ENCODE data around the gene UBAP2.
"Not testable (repeated sequence)": the region's sequence is repeated elsewhere in the genome, so short reads cannot be mapped to it uniquely, and the experiment has no call there.

The UBAP2 gene

GRCh38 chr9:34025811-34026210 is 22.9 kb downstream of the UBAP2 start:
- Histone ChIP-seq H3K4me3 (ENCODE audit: low read depth, low read length, poor library complexity, severe bottlenecking) (no peak overlapping the region), H3K36me3 (ENCODE audit: insufficient read depth, low read length) (peaks cover 23% of the 10 kb centered on the region), H3K4me2 (ENCODE audit: low read length) (no peak overlapping the region), H3K9me2 (ENCODE audit: low read depth, low read length) (no peaks in the 10 kb centered on the region), H2AFZ (ENCODE audit: low read length) (no peak overlapping the region), H3F3A (ENCODE audit: insufficient read depth, low read length) (no peaks in the 10 kb centered on the region), H4K20me1 (ENCODE audit: insufficient read depth, low read length) (no peaks in the 10 kb centered on the region), H3K27me3 (ENCODE audit: insufficient read depth, low read length) (no peaks in the 10 kb centered on the region), H3K9ac (ENCODE audit: low read length) (no peak overlapping the region), H3K4me1 (ENCODE audit: insufficient read depth, low read length, severe bottlenecking) (no peaks in the 10 kb centered on the region), H3K9me3 (ENCODE audit: low read length) (no peaks in the 10 kb centered on the region), H3K27ac (ENCODE audit: low read depth, low read length, poor library complexity, severe bottlenecking) (no peak overlapping the region), H3K79me2 (ENCODE audit: insufficient read depth, low read length) (peaks cover 87% of the 10 kb centered on the region)
- no peak for TF ChIP-seq CTCF (IDR thresholded peaks at IDR 0.05; ENCODE audit: low read length)
- TF ChIP-seq EZH2 (IDR thresholded peaks at IDR 0.05; ENCODE audit: borderline replicate concordance, low read length), result no peak

DNA sequence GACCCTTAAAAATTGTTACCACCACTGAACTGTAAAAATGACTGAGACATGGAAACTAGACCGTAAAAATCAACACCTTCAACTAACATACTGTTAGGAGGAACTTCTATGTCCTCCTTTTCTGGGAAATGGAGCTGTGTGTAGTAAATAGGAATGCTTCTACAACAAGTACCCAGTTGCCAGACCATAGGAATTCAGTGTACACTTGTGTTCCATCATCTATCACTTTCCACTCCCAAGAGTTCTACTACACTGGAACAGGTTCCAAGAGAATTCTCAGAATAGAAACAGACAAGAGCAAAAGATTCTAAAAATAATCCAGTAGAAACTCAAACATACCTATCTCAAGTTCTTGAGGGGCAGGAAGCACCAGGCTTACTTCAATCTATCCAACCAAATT is 23.6 kb downstream of the UBAP2 start:
- H3K4me1 ChIP-seq (ENCODE audit: insufficient read depth, low read length, severe bottlenecking), result no peaks in the 10 kb centered on the region
- no peak overlapping the region for H3K9ac ChIP-seq (ENCODE audit: low read length)
- H3K27ac ChIP-seq (ENCODE audit: low read depth, low read length, poor library complexity, severe bottlenecking), result no peak overlapping the region
- H3K27me3 ChIP-seq (ENCODE audit: insufficient read depth, low read length), result no peaks in the 10 kb centered on the region
- peaks cover 89% of the 10 kb centered on the region for H3K79me2 ChIP-seq (ENCODE audit: insufficient read depth, low read length)
- no peaks in the 10 kb centered on the region for H3K9me2 ChIP-seq (ENCODE audit: low read depth, low read length)
- H3K4me2 ChIP-seq (ENCODE audit: low read length), result no peak overlapping the region
- H3K9me3 ChIP-seq (ENCODE audit: low read length), result no peaks in the 10 kb centered on the region
- H3K36me3 ChIP-seq (ENCODE audit: insufficient read depth, low read length), result peaks cover 23% of the 10 kb centered on the region
- no peak for TF ChIP-seq CTCF (IDR thresholded peaks at IDR 0.05; ENCODE audit: low read length)
- no peak for TF ChIP-seq EZH2 (IDR thresholded peaks at IDR 0.05; ENCODE audit: borderline replicate concordance, low read length)
- no peaks in the 10 kb centered on the region for H4K20me1 ChIP-seq (ENCODE audit: insufficient read depth, low read length)
- H3K4me3 ChIP-seq (ENCODE audit: low read depth, low read length, poor library complexity, severe bottlenecking), result no peak overlapping the region
- H3F3A ChIP-seq (ENCODE audit: insufficient read depth, low read length), result no peaks in the 10 kb centered on the region
- H2AFZ ChIP-seq (ENCODE audit: low read length), result no peak overlapping the region

- H3F3A ChIP-seq (ENCODE audit: insufficient read depth, low read length); H3K4me1 ChIP-seq (ENCODE audit: insufficient read depth, low read length, severe bottlenecking); H3K9me2 ChIP-seq (ENCODE audit: low read depth, low read length); H3K27ac ChIP-seq (ENCODE audit: low read depth, low read length, poor library complexity, severe bottlenecking); H4K20me1 ChIP-seq (ENCODE audit: insufficient read depth, low read length); H3K27me3 ChIP-seq (ENCODE audit: insufficient read depth, low read length); H3K9me3 ChIP-seq (ENCODE audit: low read length); H3K9ac ChIP-seq (ENCODE audit: low read length); H3K4me3 ChIP-seq (ENCODE audit: low read depth, low read length, poor library complexity, severe bottlenecking); H2AFZ ChIP-seq (ENCODE audit: low read length); H3K4me2 ChIP-seq (ENCODE audit: low read length): not testable (repeated sequence)
- Histone ChIP-seq H3K79me2 (ENCODE audit: insufficient read depth, low read length) (peaks cover 95% of the 10 kb centered on the region), H3K36me3 (ENCODE audit: insufficient read depth, low read length) (peaks cover 23% of the 10 kb centered on the region)
These were observed 24.2 kb downstream of the UBAP2 start for GRCh38 chr9:34024476-34024875.

GRCh38 chr9:34016149-34016548 is 32.5 kb downstream of the UBAP2 start:
- H3K9ac ChIP-seq (ENCODE audit: low read length), result no peak overlapping the region
- H3K4me2 ChIP-seq (ENCODE audit: low read length), result no peak overlapping the region
- no peaks in the 10 kb centered on the region for H3K9me2 ChIP-seq (ENCODE audit: low read depth, low read length)
- H3K4me1 ChIP-seq (ENCODE audit: insufficient read depth, low read length, severe bottlenecking), result no peaks in the 10 kb centered on the region
- H3K79me2 ChIP-seq (ENCODE audit: insufficient read depth, low read length), result peaks cover 41% of the 10 kb centered on the region
- no peaks in the 10 kb centered on the region for H3K9me3 ChIP-seq (ENCODE audit: low read length)
- no peaks in the 10 kb centered on the region for H3K27me3 ChIP-seq (ENCODE audit: insufficient read depth, low read length)
- TF ChIP-seq CTCF (IDR thresholded peaks at IDR 0.05; ENCODE audit: low read length), result no peak
- TF ChIP-seq EZH2 (IDR thresholded peaks at IDR 0.05; ENCODE audit: borderline replicate concordance, low read length), result no peak
- H3K4me3 ChIP-seq (ENCODE audit: low read depth, low read length, poor library complexity, severe bottlenecking), result no peak overlapping the region
- no peaks in the 10 kb centered on the region for H3F3A ChIP-seq (ENCODE audit: insufficient read depth, low read length)
- H3K36me3 ChIP-seq (ENCODE audit: insufficient read depth, low read length), result peaks cover 48% of the 10 kb centered on the region
- no peaks in the 10 kb centered on the region for H4K20me1 ChIP-seq (ENCODE audit: insufficient read depth, low read length)
- H3K27ac ChIP-seq (ENCODE audit: low read depth, low read length, poor library complexity, severe bottlenecking), result no peak overlapping the region
- no peak overlapping the region for H2AFZ ChIP-seq (ENCODE audit: low read length)

Measured in OCI-LY1 (cell line).